Measurements from ENCODE around the gene SECISBP2. TPM values are rescaled to one million over a fixed set of nuclear protein-coding genes. Genes with fewer than 3 reads are reported as not detected.

Gene SECISBP2
- total and polyA plus RNA-seq, 2 experiments from 2014 or later, result 30.6 to 43.8 TPM

DNA sequence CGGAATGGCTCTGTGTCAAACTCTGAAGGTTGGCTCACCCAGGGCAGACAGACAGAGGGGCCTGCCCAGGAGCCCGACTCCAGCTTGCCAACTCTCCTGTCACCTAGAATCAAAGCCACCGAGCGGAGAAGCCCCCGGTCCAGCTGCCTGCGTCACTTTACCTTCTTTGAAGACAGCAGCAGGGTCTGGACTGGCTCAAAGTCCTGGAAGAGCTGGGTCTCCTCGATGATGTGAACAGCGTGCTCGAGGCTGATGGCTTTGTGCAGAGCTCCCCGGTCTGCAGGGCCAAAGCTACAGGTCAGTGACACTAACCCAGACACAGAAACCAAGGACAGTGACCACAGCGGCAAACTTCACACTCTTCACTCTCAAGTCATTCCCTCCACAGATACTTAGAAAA, 67.9 kb downstream of the SECISBP2 start:
- Histone ChIP-seq H2AFZ (no peak overlapping the region), H3K36me3 (replicated peaks; ENCODE audit: insufficient read depth, low read depth) (no peaks in the 10 kb centered on the region), H3K27ac (no peak overlapping the region), H3K9me3 (ENCODE audit: low read depth) (no peaks in the 10 kb centered on the region), H3K27me3 (no peaks in the 10 kb centered on the region), H3K4me3 (no peak overlapping the region), H3K9me2 (replicated peaks; ENCODE audit: insufficient read depth) (no peaks in the 10 kb centered on the region), H3K4me2 (no peak overlapping the region), H3K79me2 (no peaks in the 10 kb centered on the region), H3K4me1 (ENCODE audit: insufficient read depth) (no peaks in the 10 kb centered on the region), H4K20me1 (ENCODE audit: insufficient read depth, poor library complexity, severe bottlenecking) (no peaks in the 10 kb centered on the region)
- no peak for TF ChIP-seq CTCF (IDR thresholded peaks at IDR 0.05; ENCODE audit: poor library complexity)
- no peak for DNase-seq (ENCODE audit: low spot score)
- 91% methylated on average over 11 of the region's 11 CpGs for WGBS (ENCODE audit: low lambda C conversion rate, missing lambda C conversion rate)

DNA sequence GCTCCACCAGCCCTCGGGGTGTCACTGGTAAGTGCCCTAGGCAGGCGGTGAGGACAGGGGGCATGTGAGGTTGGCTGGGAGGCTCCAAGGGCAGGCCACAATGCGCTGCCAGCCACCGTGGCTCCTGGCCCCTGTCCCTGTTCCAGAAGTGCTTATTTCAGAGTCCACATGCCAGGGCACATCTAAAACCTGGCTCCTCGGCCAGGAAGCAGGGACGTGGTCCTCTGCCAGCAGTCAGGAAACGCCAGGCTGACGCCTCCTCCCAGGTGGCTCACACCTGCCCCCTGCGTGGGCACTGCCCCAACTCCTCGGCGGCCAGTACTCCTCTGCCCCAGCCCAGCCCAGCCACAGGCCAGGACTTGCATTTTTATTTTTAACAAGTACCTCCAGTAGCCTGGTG, 68.5 kb downstream of the SECISBP2 start:
- no peaks in the 10 kb centered on the region for H3K27me3 ChIP-seq
- H3K79me2 ChIP-seq, result no peaks in the 10 kb centered on the region
- no peak overlapping the region for H2AFZ ChIP-seq
- no peak for DNase-seq (ENCODE audit: low spot score)
- no peak overlapping the region for H3K4me3 ChIP-seq
- no peaks in the 10 kb centered on the region for H3K4me1 ChIP-seq (ENCODE audit: insufficient read depth)
- 91% methylated on average over 11 of the region's 11 CpGs for WGBS (ENCODE audit: low lambda C conversion rate, missing lambda C conversion rate)
- H3K9me2 ChIP-seq (replicated peaks; ENCODE audit: insufficient read depth), result no peaks in the 10 kb centered on the region
- no peak overlapping the region for H3K4me2 ChIP-seq
- TF ChIP-seq EZH2phosphoT487 (IDR thresholded peaks at IDR 0.05; ENCODE audit: low read depth, severe bottlenecking, unreplicated experiment), result no peak
- TF ChIP-seq EZH2 (IDR thresholded peaks at IDR 0.05; ENCODE audit: borderline replicate concordance), result no peak
- no peak for TF ChIP-seq CTCF (IDR thresholded peaks at IDR 0.05; ENCODE audit: poor library complexity)
- no peak overlapping the region for H3K27ac ChIP-seq
- no peaks in the 10 kb centered on the region for H4K20me1 ChIP-seq (ENCODE audit: insufficient read depth, poor library complexity, severe bottlenecking)
- H3K9me3 ChIP-seq (ENCODE audit: low read depth), result no peaks in the 10 kb centered on the region
- no peaks in the 10 kb centered on the region for H3K36me3 ChIP-seq (replicated peaks; ENCODE audit: insufficient read depth, low read depth)

- Histone ChIP-seq H2AFZ (no peak overlapping the region), H3K27me3 (no peaks in the 10 kb centered on the region), H3K4me1 (ENCODE audit: insufficient read depth) (no peaks in the 10 kb centered on the region), H3K79me2 (no peaks in the 10 kb centered on the region), H3K9me2 (replicated peaks; ENCODE audit: insufficient read depth) (no peaks in the 10 kb centered on the region), H3K27ac (no peak overlapping the region), H4K20me1 (ENCODE audit: insufficient read depth, poor library complexity, severe bottlenecking) (no peaks in the 10 kb centered on the region), H3K4me2 (no peak overlapping the region), H3K4me3 (no peak overlapping the region), H3K9me3 (ENCODE audit: low read depth) (no peaks in the 10 kb centered on the region), H3K36me3 (replicated peaks; ENCODE audit: insufficient read depth, low read depth) (no peaks in the 10 kb centered on the region)
- TF ChIP-seq CTCF (IDR thresholded peaks at IDR 0.05; ENCODE audit: poor library complexity), result no peak
- no peak for TF ChIP-seq EZH2 (IDR thresholded peaks at IDR 0.05; ENCODE audit: borderline replicate concordance)
- TF ChIP-seq EZH2phosphoT487 (IDR thresholded peaks at IDR 0.05; ENCODE audit: low read depth, severe bottlenecking, unreplicated experiment), result no peak
- no peak for DNase-seq (ENCODE audit: low spot score)
- WGBS (ENCODE audit: low lambda C conversion rate, missing lambda C conversion rate), result 97% methylated on average over 20 of the region's 20 CpGs
Measured at GRCh38 chr9:89387197-89387849, 69.0 kb downstream of the SECISBP2 start.
